Epithelial cell of esophagus (primary cell): ENCODE results near the gene COPS2.

Source experiments
- DNase-seq: peaks from one replicate; pipeline ENCODE4 v3.0.0; 2010; ENCODE audit warnings: low read depth
- H3K4me3 ChIP-seq: 2 replicates; pipeline ENCODE4 v1.5.1; 2011; ENCODE audit warnings: mild to moderate bottlenecking, low read length, control low read depth
- CTCF ChIP-seq: IDR thresholded peaks from 2 replicates; pipeline ENCODE4 v1.5.1; 2011; ENCODE audit warnings: low read depth, mild to moderate bottlenecking, low read length, control low read depth, inconsistent platforms; ENCODE audit not compliant: insufficient read depth; ENCODE audit errors: missing control alignments

COPS2 gene

GRCh38 chr15:49088996-49089395 lies 66.4 kb downstream of the COPS2 start:
- TF ChIP-seq CTCF, result no peak
- H3K4me3 ChIP-seq, result no peak overlapping the region
- no peak for DNase-seq

GRCh38 chr15:49085696-49086459 lies 69.5 kb downstream of the COPS2 start:
- DNase-seq, result no peak
- no peak overlapping the region for H3K4me3 ChIP-seq
- TF ChIP-seq CTCF, result no peak

GRCh38 chr15:49084285-49084570 lies 71.2 kb downstream of the COPS2 start:
- DNase-seq, result no peak
- TF ChIP-seq CTCF, result no peak
- H3K4me3 ChIP-seq, result no peak overlapping the region

GRCh38 chr15:49083401-49084284 lies 71.8 kb downstream of the COPS2 start:
- DNase-seq, result no peak
- TF ChIP-seq CTCF, result no peak
- H3K4me3 ChIP-seq, result no peak overlapping the region

GRCh38 chr15:49082960-49083359 lies 72.4 kb downstream of the COPS2 start:
- no peak for DNase-seq
- no peak overlapping the region for H3K4me3 ChIP-seq
- TF ChIP-seq CTCF, result no peak

- no peak overlapping the region for H3K4me3 ChIP-seq
- no peak for DNase-seq
- no peak for TF ChIP-seq CTCF
Measured at GRCh38 chr15:49079340-49080039, 75.9 kb downstream of the COPS2 start.
